Measurements from ENCODE around the gene ZC3H14. TPM values are rescaled to one million over a fixed set of nuclear protein-coding genes. Genes with fewer than 3 reads are reported as not detected.
A peak's percentile ranks its signal among the peaks of the same experiment; 100 is the strongest.

ZC3H14 gene
- total RNA-seq, 1 experiment from 2014 or later: 90.6 TPM

- Histone ChIP-seq H2BK5ac (ENCODE audit: insufficient read length, low read length) (no peak overlapping the region), H3K56ac (ENCODE audit: insufficient read length, low read depth, low read length) (no peak overlapping the region), H3K79me1 (ENCODE audit: insufficient read depth, low read depth, low read length, poor library complexity, severe bottlenecking) (no peaks in the 10 kb centered on the region), H3K18ac (ENCODE audit: insufficient read length, low read depth, low read length) (no peak overlapping the region), H2BK15ac (ENCODE audit: low read depth, low read length) (no peak overlapping the region), H4K91ac (ENCODE audit: insufficient read length, low read depth, low read length) (no peak overlapping the region), H3K4me1 (ENCODE audit: insufficient read depth, low read length) (no peaks in the 10 kb centered on the region), H4K5ac (ENCODE audit: insufficient read length, low read depth, low read length) (peak overlapping the region; percentile 1), H3T11ph (ENCODE audit: low read length) (no peak overlapping the region), H2AFZ (ENCODE audit: low read length) (no peak overlapping the region), H3K14ac (ENCODE audit: insufficient read depth, low read length) (0 out of 2 replicates have a peak overlapping the region, but pooled peaks have one; percentile 5), H3K23me2 (ENCODE audit: insufficient read length, low read depth, low read length, poor library complexity, severe bottlenecking) (peaks cover 3% of the 10 kb centered on the region), H3K9ac (ENCODE audit: extremely low read depth, insufficient read length, low read length) (peak overlapping the region; percentile 27), H2BK12ac (ENCODE audit: insufficient read length, low read depth, low read length) (no peak overlapping the region), H4K20me1 (ENCODE audit: control insufficient read depth, insufficient read depth, insufficient read length) (no peaks in the 10 kb centered on the region), H2AK5ac (ENCODE audit: insufficient read length, low read length) (no peak overlapping the region), H3K27ac (ENCODE audit: insufficient read length, low read depth, low read length) (no peak overlapping the region), H3K79me2 (ENCODE audit: insufficient read depth, low read length) (peaks cover 3% of the 10 kb centered on the region; the same call in 1 of the 2 replicates), H3K4me2 (ENCODE audit: insufficient read depth, insufficient read length, low read length) (peak overlapping the region; percentile 79), H3K4ac (ENCODE audit: low read depth, low read length) (no peak overlapping the region), H2BK20ac (ENCODE audit: low read depth, low read length, poor library complexity, severe bottlenecking) (no peak overlapping the region), H4K8ac (replicated peaks; ENCODE audit: insufficient read length, low read depth, low read length) (no peak overlapping the region), H3K27me3 (ENCODE audit: insufficient read depth, low read length) (no peaks in the 10 kb centered on the region), H2BK120ac (ENCODE audit: low read depth, low read length, poor library complexity, severe bottlenecking) (no peak overlapping the region), H3K23ac (ENCODE audit: insufficient read length, low read depth, low read length) (no peak overlapping the region), H3K9me3 (ENCODE audit: control insufficient read depth, low read depth, low read length) (no peaks in the 10 kb centered on the region)
- Mint-ChIP-seq H3K27ac (peak overlapping the region in 2 of 3 experiments; percentile 32 to 92; a peak in 3 of 7 replicates), H3K9me3 (no peaks in the 10 kb centered on the region), H3K4me3 (peak overlapping the region; percentile 88 to 93), H3K27me3 (ENCODE audit: low read depth) (peaks cover 1% of the 10 kb centered on the region; the same call in 1 of the 2 replicates), H3K4me1 (peaks cover 19 to 21% of the 10 kb centered on the region in 2 experiments), H3K36me3 (ENCODE audit: insufficient read depth in 1 of 3, low read depth in 3 of 3) (peaks cover 9 to 22% (median 16%) of the 10 kb centered on the region in 3 experiments; a peak in 6 of 7 replicates)
- no CpG with 5 or more reads among the region's 5 CpGs for WGBS (ENCODE audit: extremely low coverage, insufficient read length, low lambda C conversion rate)
- DNase-seq: no peak
- TF ChIP-seq, protein P1, sequence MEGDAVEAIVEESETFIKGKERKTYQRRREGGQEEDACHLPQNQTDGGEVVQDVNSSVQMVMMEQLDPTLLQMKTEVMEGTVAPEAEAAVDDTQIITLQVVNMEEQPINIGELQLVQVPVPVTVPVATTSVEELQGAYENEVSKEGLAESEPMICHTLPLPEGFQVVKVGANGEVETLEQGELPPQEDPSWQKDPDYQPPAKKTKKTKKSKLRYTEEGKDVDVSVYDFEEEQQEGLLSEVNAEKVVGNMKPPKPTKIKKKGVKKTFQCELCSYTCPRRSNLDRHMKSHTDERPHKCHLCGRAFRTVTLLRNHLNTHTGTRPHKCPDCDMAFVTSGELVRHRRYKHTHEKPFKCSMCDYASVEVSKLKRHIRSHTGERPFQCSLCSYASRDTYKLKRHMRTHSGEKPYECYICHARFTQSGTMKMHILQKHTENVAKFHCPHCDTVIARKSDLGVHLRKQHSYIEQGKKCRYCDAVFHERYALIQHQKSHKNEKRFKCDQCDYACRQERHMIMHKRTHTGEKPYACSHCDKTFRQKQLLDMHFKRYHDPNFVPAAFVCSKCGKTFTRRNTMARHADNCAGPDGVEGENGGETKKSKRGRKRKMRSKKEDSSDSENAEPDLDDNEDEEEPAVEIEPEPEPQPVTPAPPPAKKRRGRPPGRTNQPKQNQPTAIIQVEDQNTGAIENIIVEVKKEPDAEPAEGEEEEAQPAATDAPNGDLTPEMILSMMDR (conservative IDR thresholded peaks at IDR 0.05): no peak
Measured at GRCh38 chr14:88562532-88562830, 356 bp upstream of the ZC3H14 start.
